ENCODE data around the gene HIF3A.

Gene HIF3A

GRCh38 chr19:46330319-46330918, 33.6 kb downstream of the HIF3A start:
- no peak for DNase-seq (ENCODE audit: low read depth)

DNA sequence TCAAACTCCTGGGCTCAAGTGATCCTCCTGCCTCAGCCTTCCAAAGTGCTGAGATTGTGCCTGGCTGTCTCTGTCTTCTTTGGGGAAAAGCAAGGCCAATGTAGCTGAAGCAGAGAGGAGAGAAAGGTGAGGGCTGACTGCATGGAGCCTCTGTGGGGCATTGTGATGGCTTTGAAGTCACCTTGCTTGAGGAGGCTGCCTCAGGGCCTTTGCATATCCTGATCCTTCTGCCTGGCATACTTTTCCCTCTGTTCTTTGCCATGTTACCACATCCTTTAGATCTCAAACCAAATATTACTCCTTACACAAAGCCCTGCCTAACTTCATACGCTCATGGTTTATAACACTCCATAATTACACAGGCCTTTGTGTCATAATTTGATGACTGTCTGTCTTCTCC, 40.6 kb downstream of the HIF3A start:
- DNase-seq (ENCODE audit: low read depth) = no peak

DNA sequence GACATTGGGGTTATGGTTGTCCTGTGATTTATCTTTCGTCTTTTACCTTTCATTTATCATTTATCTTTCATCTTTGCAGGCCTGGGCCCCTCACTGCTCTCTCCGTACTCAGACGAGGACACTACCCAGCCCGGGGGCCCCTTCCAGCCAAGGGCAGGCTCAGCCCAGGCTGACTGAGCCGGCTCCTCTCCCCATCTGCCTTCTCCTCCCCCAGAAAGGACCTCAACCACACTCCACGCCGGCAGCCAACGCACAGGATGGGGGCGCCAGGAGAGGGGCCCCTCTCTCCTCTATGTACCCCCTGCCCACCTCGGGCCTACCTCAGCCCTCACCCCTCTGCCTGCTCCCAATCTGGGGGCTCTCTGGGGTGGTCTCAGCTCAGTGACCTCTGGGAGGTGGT, 42.6 kb downstream of the HIF3A start:
- DNase-seq (ENCODE audit: low read depth) = no peak

DNA sequence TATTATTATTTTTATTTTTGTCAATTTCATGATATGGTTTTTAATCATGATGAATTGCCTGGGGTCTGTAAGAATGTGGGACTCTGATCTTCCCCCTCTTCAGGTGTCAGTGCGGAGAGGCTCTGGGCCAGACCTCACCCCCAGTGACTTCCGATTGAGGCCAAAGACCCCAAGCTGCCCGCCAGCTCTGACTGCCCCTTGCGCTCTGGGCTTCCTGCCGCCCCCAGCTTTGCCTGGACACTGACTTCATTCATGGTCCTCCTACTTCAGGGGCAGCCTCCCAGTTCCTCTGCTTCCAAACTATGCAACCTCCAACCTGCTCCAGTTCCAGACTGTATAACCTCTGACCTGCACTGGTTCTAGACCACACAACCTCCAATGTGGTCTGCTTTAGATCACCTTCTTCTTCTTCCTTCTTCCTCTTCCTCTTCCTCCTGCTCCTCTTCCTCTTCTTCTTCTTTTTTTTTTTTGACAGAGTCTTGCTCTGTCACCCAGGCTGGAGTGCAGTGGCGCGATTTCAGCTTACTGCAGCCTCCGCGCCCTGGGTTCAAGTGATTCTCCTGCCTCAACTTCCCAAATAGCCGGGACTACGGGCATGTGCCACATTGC, 43.3 kb downstream of the HIF3A start:
- no peak for DNase-seq (ENCODE audit: low read depth)

- no peak for DNase-seq (ENCODE audit: low read depth)
Measured at GRCh38 chr19:46341937-46342336, 45.1 kb downstream of the HIF3A start.

- DNase-seq (ENCODE audit: low read depth) = no peak
Measured at GRCh38 chr19:46344363-46344762, 47.5 kb downstream of the HIF3A start.

- no peak for DNase-seq (ENCODE audit: low read depth)
Measured at GRCh38 chr19:46345157-46345556, 48.3 kb downstream of the HIF3A start.

GRCh38 chr19:46346821-46347571, 50.2 kb downstream of the HIF3A start, which contains the start of gene PPP5C:
PPP5C (plus strand) TSS chr19:46347087; CDS start chr19:46347097, 10 bp downstream.
- DNase-seq (ENCODE audit: low read depth) = peak; percentile 54

GRCh38 chr19:46347572-46347883, 50.7 kb downstream of the HIF3A start:
- DNase-seq (ENCODE audit: low read depth) = no peak

DNA sequence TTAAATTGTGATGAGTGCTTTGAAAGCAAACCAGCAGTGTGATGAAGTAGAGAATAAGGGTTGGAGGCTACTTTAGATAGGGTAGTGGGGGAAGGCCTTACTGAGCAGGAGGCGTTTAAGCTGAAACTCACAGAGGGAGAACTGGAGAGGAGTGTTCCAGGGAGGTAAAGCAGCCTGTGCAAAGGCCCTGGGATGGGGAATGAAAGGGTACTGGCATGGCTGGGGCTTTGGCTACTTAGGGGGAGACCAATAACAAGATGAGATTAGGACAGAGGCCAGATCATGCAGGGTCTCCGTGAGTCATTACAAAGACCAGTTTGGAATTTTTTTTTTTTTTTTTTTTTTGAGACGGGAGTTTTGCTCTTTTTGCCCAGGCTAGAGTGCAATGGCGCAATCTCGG, 51.1 kb downstream of the HIF3A start:
- no peak for DNase-seq (ENCODE audit: low read depth)

GRCh38 chr19:46349311-46349993, 52.6 kb downstream of the HIF3A start:
- DNase-seq (ENCODE audit: low read depth) = no peak

- DNase-seq (ENCODE audit: low read depth) = no peak
Measured at GRCh38 chr19:46350029-46350757, 53.4 kb downstream of the HIF3A start.

DNA sequence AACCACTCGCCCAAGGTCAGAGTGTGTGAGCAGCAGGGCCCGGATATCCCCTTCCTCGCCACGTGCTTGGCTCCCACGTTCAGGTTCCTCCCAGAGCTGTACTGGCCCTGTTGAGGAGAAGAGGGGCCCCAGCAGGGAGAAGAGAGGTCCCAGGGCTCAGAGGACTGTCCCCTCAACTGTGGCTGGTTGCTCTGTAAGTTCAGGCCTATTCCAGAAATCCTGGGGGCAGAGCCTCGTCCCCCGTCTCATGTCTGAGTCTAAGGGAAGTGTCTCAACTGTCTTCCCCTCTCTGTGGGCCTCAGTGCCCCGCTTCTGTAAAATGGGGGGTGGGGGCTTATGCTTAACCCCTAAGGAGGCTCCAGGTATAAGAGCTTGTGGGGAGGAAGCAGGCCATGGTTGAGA, 53.9 kb downstream of the HIF3A start:
- DNase-seq (ENCODE audit: low read depth) = no peak

- DNase-seq (ENCODE audit: low read depth) = no peak
Measured at GRCh38 chr19:46351241-46352041, 54.6 kb downstream of the HIF3A start.

- DNase-seq (ENCODE audit: low read depth) = no peak
Measured at GRCh38 chr19:46353730-46354528, 57.1 kb downstream of the HIF3A start.

DNA sequence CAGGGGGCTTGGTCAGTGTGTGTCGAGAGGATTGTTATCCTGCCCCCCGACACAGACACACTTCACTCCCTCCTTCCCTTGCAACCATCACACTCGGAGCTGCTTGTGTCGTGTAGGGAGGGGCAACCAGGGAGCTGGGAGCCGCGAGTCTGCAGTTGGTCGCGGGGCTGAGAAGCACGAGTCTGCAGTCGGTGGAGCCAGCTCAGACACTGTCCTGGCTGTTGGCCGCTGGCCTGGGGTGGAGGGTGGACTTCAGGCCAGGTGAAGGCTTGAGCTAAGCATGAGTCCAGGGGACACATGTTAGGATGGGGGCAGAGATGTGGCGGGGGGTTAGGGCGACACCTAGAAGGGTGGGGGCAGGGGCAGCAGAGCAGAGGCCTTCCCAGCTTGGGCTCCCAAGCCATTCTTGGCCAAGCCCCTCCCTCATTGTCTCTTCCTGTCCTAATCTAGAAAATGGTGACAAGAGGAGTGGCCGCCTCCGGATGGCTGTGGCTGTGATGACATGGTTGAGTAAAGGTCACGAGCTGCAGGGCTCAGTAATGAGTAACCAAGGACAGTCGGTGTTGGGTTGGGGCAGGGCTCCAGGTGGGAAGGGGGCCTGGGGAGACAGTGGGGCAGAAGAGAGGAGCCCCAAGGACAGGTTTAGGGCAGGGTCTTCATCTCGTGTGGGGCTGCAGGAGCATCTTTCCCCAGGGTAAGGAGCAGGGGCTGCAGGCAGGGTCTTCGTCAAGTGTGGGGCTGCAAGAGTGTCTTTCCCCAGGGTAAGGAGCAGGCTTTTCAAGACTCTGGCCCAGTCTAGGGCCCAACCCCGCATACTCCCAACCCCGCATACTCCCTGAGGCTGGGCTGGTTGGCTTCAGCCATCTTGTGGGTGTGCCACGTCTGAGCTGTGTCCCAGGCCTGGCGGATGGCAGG, 58.6 kb downstream of the HIF3A start:
- DNase-seq (ENCODE audit: low read depth) = no peak

- DNase-seq (ENCODE audit: low read depth) = no peak
Measured at GRCh38 chr19:46356149-46357055, 59.6 kb downstream of the HIF3A start.

- no peak for DNase-seq (ENCODE audit: low read depth)
Measured at GRCh38 chr19:46357846-46358583, 61.2 kb downstream of the HIF3A start.

All from GM04503 (cell line).